H9 (cell line): ENCODE results near the gene CCDC134. TPM values are rescaled to one million over a fixed set of nuclear protein-coding genes. Genes with fewer than 3 reads are reported as not detected.
A peak's percentile ranks its signal among the peaks of the same experiment; 100 is the strongest.

Experiments
- DNase-seq: peaks from one replicate; pipeline ENCODE4 v3.0.0-alpha.2; 2017
- H2AFZ ChIP-seq: one replicate; pipeline ENCODE4 v1.6.1; 2013; ENCODE audit warnings: mild to moderate bottlenecking, low read length, control low read depth, moderate library complexity
- H2AK5ac ChIP-seq: 2 replicates; pipeline ENCODE4 v1.6.1; 2013; ENCODE audit warnings: low read length, control low read depth, mixed read lengths; ENCODE audit not compliant: insufficient read length
- H2BK120ac ChIP-seq: one replicate; pipeline ENCODE4 v1.6.1; 2013; ENCODE audit warnings: low read depth, mild to moderate bottlenecking, low read length, control low read depth, inconsistent platforms; ENCODE audit not compliant: poor library complexity, severe bottlenecking
- H2BK12ac ChIP-seq: 2 replicates; pipeline ENCODE4 v1.6.1; 2013; ENCODE audit warnings: low read length, control low read depth, mixed read lengths, low read depth; ENCODE audit not compliant: insufficient read length
- H2BK15ac ChIP-seq: 2 replicates; pipeline ENCODE4 v1.6.1; 2013; ENCODE audit warnings: low read depth, low read length, control low read depth
- H2BK20ac ChIP-seq: one replicate; pipeline ENCODE4 v1.6.1; 2013; ENCODE audit warnings: low read depth, mild to moderate bottlenecking, low read length, control low read depth, inconsistent platforms; ENCODE audit not compliant: poor library complexity, severe bottlenecking
- H2BK5ac ChIP-seq: 2 replicates; pipeline ENCODE4 v1.6.1; 2013; ENCODE audit warnings: low read length, control low read depth, mixed read lengths; ENCODE audit not compliant: insufficient read length
- H3K14ac ChIP-seq: 2 replicates; pipeline ENCODE4 v1.6.1; 2013; ENCODE audit warnings: low read length, control low read depth; ENCODE audit not compliant: insufficient read depth
- H3K18ac ChIP-seq: 2 replicates; pipeline ENCODE4 v1.6.1; 2013; ENCODE audit warnings: low read depth, mild to moderate bottlenecking, mixed read lengths, low read length, control low read depth; ENCODE audit not compliant: insufficient read length
- H3K23ac ChIP-seq: 2 replicates; pipeline ENCODE4 v1.6.1; 2013; ENCODE audit warnings: low read length, control low read depth, mixed read lengths, low read depth; ENCODE audit not compliant: insufficient read length
- H3K23me2 ChIP-seq: 2 replicates; pipeline ENCODE4 v1.6.1; 2013; ENCODE audit warnings: low read depth, mild to moderate bottlenecking, mixed read lengths, low read length, control low read depth; ENCODE audit not compliant: insufficient read length, poor library complexity, severe bottlenecking
- H3K27ac ChIP-seq: 2 replicates; pipeline ENCODE4 v1.5.1; 2013; ENCODE audit warnings: low read length, control low read depth, mixed read lengths, low read depth; ENCODE audit not compliant: insufficient read length
- H3K27me3 ChIP-seq: 2 replicates; pipeline ENCODE4 v1.6.1; 2013; ENCODE audit warnings: low read length, control low read depth, inconsistent platforms; ENCODE audit not compliant: insufficient read depth
- H3K4ac ChIP-seq: 2 replicates; pipeline ENCODE4 v1.6.1; 2013; ENCODE audit warnings: low read depth, mild to moderate bottlenecking, control low read depth, inconsistent platforms, low read length, moderate library complexity
- H3K4me1 ChIP-seq: 2 replicates; pipeline ENCODE4 v1.6.1; 2013; ENCODE audit warnings: low read length, control low read depth, inconsistent platforms; ENCODE audit not compliant: insufficient read depth
- H3K4me2 ChIP-seq: 2 replicates; pipeline ENCODE4 v1.6.1; 2013; ENCODE audit warnings: low read length, control low read depth, mixed read lengths; ENCODE audit not compliant: insufficient read length, insufficient read depth
- H3K56ac ChIP-seq: 2 replicates; pipeline ENCODE4 v1.6.1; 2013; ENCODE audit warnings: low read depth, mild to moderate bottlenecking, mixed read lengths, low read length, control low read depth; ENCODE audit not compliant: insufficient read length
- H3K79me1 ChIP-seq: 2 replicates; pipeline ENCODE4 v1.6.1; 2013; ENCODE audit warnings: low read depth, mild to moderate bottlenecking, moderate library complexity, low read length, control low read depth, inconsistent platforms; ENCODE audit not compliant: insufficient read depth, poor library complexity, severe bottlenecking
- H3K79me2 ChIP-seq: 2 replicates; pipeline ENCODE4 v1.6.1; 2013; ENCODE audit warnings: low read length, control low read depth, inconsistent platforms; ENCODE audit not compliant: insufficient read depth
- H3K9ac ChIP-seq: 2 replicates; pipeline ENCODE4 v1.6.1; 2013; ENCODE audit warnings: low read length, control low read depth, mixed read lengths; ENCODE audit not compliant: insufficient read length; ENCODE audit errors: extremely low read depth
- H3K9me3 ChIP-seq: one replicate; pipeline ENCODE4 v1.6.1; 2013; ENCODE audit warnings: low read depth, low read length, inconsistent platforms; ENCODE audit not compliant: control insufficient read depth
- H3T11ph ChIP-seq: one replicate; pipeline ENCODE4 v1.6.1; 2013; ENCODE audit warnings: mild to moderate bottlenecking, low read length, control low read depth, inconsistent platforms
- H4K20me1 ChIP-seq: one replicate; pipeline ENCODE4 v1.6.1; 2013; ENCODE audit not compliant: control insufficient read depth, insufficient read length, insufficient read depth
- H4K5ac ChIP-seq: 2 replicates; pipeline ENCODE4 v1.6.1; 2013; ENCODE audit warnings: low read depth, mild to moderate bottlenecking, mixed read lengths, low read length, control low read depth; ENCODE audit not compliant: insufficient read length
- H4K8ac ChIP-seq: replicated peaks from 2 replicates; pipeline ENCODE4 v1.6.1; 2013; ENCODE audit warnings: low read length, control low read depth, mixed read lengths, low read depth; ENCODE audit not compliant: insufficient read length
- H4K91ac ChIP-seq: 2 replicates; pipeline ENCODE4 v1.6.1; 2013; ENCODE audit warnings: low read depth, mild to moderate bottlenecking, moderate library complexity, mixed read lengths, low read length, control low read depth; ENCODE audit not compliant: insufficient read length
- H3K27ac Mint-ChIP-seq, 3 experiments: 2 replicates in 2 of 3; 3 replicates in 1 of 3; pipeline ENCODE4 v1.8.0; 2020 to 2021; ENCODE audit warnings: mixed read lengths in 3 of 3, mild to moderate bottlenecking in 1 of 3, moderate library complexity in 1 of 3
- H3K27me3 Mint-ChIP-seq: 2 replicates; pipeline ENCODE4 v1.8.0; 2021; ENCODE audit warnings: low read depth, mild to moderate bottlenecking, moderate library complexity, mixed read lengths
- H3K36me3 Mint-ChIP-seq, 3 experiments: 2 replicates in 2 of 3; 3 replicates in 1 of 3; pipeline ENCODE4 v1.8.0; 2020 to 2021; ENCODE audit warnings: low read depth in 3 of 3, mixed read lengths in 3 of 3; ENCODE audit not compliant: insufficient read depth in 1 of 3
- H3K4me1 Mint-ChIP-seq, 2 experiments: 2 replicates each; pipeline ENCODE4 v1.8.0; 2020; ENCODE audit warnings: mixed read lengths in 2 of 2
- H3K4me3 Mint-ChIP-seq, 2 experiments: 2 replicates in 1 of 2; 3 replicates in 1 of 2; pipeline ENCODE4 v1.8.0; 2020 to 2021; ENCODE audit warnings: mild to moderate bottlenecking in 2 of 2, mixed read lengths in 2 of 2, moderate library complexity in 1 of 2
- H3K9me3 Mint-ChIP-seq, 2 experiments: 2 replicates in 1 of 2; 3 replicates in 1 of 2; pipeline ENCODE4 v1.8.0; 2020; ENCODE audit warnings: mild to moderate bottlenecking in 2 of 2, mixed read lengths in 2 of 2, moderate library complexity in 1 of 2
- CTCF ChIP-seq: fragments of 200-600 bp; sonication (generic); conservative IDR thresholded peaks from 3 replicates; pipeline ENCODE4 v1.8.0; 2021; ENCODE audit warnings: antibody characterized with exemption, mild to moderate bottlenecking
- WGBS: extraction: QIAGEN DNeasy Blood & Tissue Kit; methylation state at CpG from one replicate; pipeline ENCODE4 v1.1.7; 2013; ENCODE audit warnings: missing lambda C conversion rate, low lambda C conversion rate, mixed read lengths; ENCODE audit not compliant: insufficient read length; ENCODE audit errors: extremely low coverage; 5-methylcytosine and 5-hydroxymethylcytosine counted together
- total RNA-seq: library from RNA; stranded (reverse); gene quantifications from 2 replicates; pipeline ENCODE4 v1.2.1, GENCODE V29; 2021

Gene CCDC134
- total RNA-seq, 1 experiment from 2014 or later: 20.7 TPM

DNA sequence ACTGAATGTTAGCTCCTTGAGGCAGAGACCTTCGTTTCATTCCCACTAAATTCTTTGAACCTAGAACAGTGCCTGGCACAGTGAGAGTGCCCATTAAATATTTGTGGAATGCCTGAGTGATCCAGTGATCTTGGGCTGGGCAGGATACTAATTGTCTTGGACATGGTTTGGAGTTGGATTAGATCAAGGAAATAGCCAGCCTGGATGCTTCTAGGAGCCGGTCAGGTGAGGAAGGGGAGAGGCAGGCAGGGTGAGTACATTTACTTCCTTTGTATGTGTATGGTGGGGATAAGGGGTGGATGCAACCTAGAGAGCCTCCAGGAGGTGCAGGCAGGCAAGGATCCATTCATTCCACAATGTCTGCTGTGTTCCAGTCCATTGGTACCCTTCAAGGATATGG, 36.1 kb downstream of the CCDC134 start:
- Histone ChIP-seq H3K18ac (no peak overlapping the region), H3K9me3 (no peaks in the 10 kb centered on the region), H3K23me2 (peaks cover 11% of the 10 kb centered on the region), H3K9ac (no peak overlapping the region), H3K14ac (no peak overlapping the region), H4K20me1 (peaks cover 2% of the 10 kb centered on the region), H3K4me1 (no peaks in the 10 kb centered on the region; the same call in 1 of the 2 replicates), H2BK120ac (no peak overlapping the region), H3K27ac (no peak overlapping the region), H2BK20ac (no peak overlapping the region), H4K91ac (no peak overlapping the region), H2BK12ac (no peak overlapping the region), H3K23ac (no peak overlapping the region), H2AFZ (no peak overlapping the region), H4K5ac (no peak overlapping the region), H3K79me2 (peaks cover 58% of the 10 kb centered on the region), H3K79me1 (peaks cover 3% of the 10 kb centered on the region), H3K4ac (no peak overlapping the region), H2BK5ac (no peak overlapping the region), H2AK5ac (no peak overlapping the region), H3K4me2 (no peak overlapping the region), H3K56ac (no peak overlapping the region), H3T11ph (no peak overlapping the region), H3K27me3 (no peaks in the 10 kb centered on the region), H2BK15ac (no peak overlapping the region), H4K8ac (no peak overlapping the region)
- peak overlapping the region; percentile 32 to 82 (median 54); a peak in 5 of 7 replicates for H3K27ac Mint-ChIP-seq
- H3K9me3 Mint-ChIP-seq: no peaks in the 10 kb centered on the region
- no CpG with 5 or more reads among the region's 2 CpGs for WGBS
- H3K4me3 Mint-ChIP-seq: 0 out of 5 replicates have a peak overlapping the region, but pooled peaks of 1 of the 2 experiments have one; percentile 24
- H3K4me1 Mint-ChIP-seq: peaks cover 44 to 53% of the 10 kb centered on the region in 2 experiments
- peaks cover 28 to 56% (median 40%) of the 10 kb centered on the region in 3 experiments for H3K36me3 Mint-ChIP-seq
- DNase-seq: no peak
- H3K27me3 Mint-ChIP-seq: no peaks in the 10 kb centered on the region
- TF ChIP-seq CTCF: no peak
